PC-3 (cell line): ENCODE data around the gene BTBD7. TPM values are rescaled to one million over a fixed set of nuclear protein-coding genes. Genes with fewer than 3 reads are reported as not detected.
A peak's percentile ranks its signal among the peaks of the same experiment; 100 is the strongest.

Experiments used
- ATAC-seq: fragments of 200-7000 bp; cut with Tn5 transposase; 2 replicates; pipeline ENCODE4 v1.9.1; 2020; ENCODE audit warnings: mild to moderate bottlenecking, moderate library complexity
- BruUV-seq: library from RNA; stranded (reverse); fragments of 400-500 nt; replicated peaks from 2 replicates; lab custom pipeline; 2021; lab: Mats Ljungman, UMichigan
- CTCF ChIA-PET: fragments of 300-600 bp; sonication (Branson Sonifier 250); formaldehyde crosslinking; loops from one replicate; lab custom pipeline; 2022; ENCODE audit warnings: antibody characterized with exemption; lab: Charles Lee
- POLR2A ChIA-PET: fragments of 300-600 bp; sonication (Branson Sonifier 250); formaldehyde crosslinking; loops from one replicate; lab custom pipeline; 2022; ENCODE audit warnings: antibody characterized with exemption; ENCODE audit not compliant: unreplicated experiment; lab: Charles Lee
- DNase-seq: peaks from one replicate; pipeline ENCODE4 v3.0.0-alpha.2; 2015
- H2AFZ ChIP-seq: fragments of 300-600 bp; sonication (generic); 2 replicates; pipeline ENCODE4 v1.6.0; 2016; ENCODE audit warnings: antibody characterized with exemption, low read length
- H3F3A ChIP-seq: fragments of 300-600 bp; sonication (generic); one replicate; pipeline ENCODE4 v1.6.0; 2017; ENCODE audit warnings: antibody characterized with exemption, low read length, control low read depth, mild to moderate bottlenecking; ENCODE audit not compliant: unreplicated experiment
- H3K27ac ChIP-seq: fragments of 300-600 bp; sonication (generic); 2 replicates; pipeline ENCODE4 v1.5.1; 2016; ENCODE audit warnings: mild to moderate bottlenecking, low read length
- H3K27me3 ChIP-seq: fragments of 300-600 bp; sonication (generic); 2 replicates; pipeline ENCODE4 v1.6.1; 2016; ENCODE audit warnings: low read length, mixed read lengths
- H3K36me3 ChIP-seq: fragments of 300-600 bp; sonication (generic); 2 replicates; pipeline ENCODE4 v1.6.1; 2016; ENCODE audit warnings: low read depth, mixed run types, low read length, mixed read lengths
- H3K4me1 ChIP-seq: fragments of 300-600 bp; sonication (generic); 2 replicates; pipeline ENCODE4 v1.5.1; 2016; ENCODE audit warnings: low read length; ENCODE audit not compliant: insufficient read depth
- H3K4me2 ChIP-seq: fragments of 300-600 bp; sonication (generic); 2 replicates; pipeline ENCODE4 v1.6.0; 2016; ENCODE audit warnings: low read length
- H3K4me3 ChIP-seq: fragments of 300-600 bp; sonication (generic); 2 replicates; pipeline ENCODE4 v1.5.1; 2016; ENCODE audit warnings: mild to moderate bottlenecking, low read length, mixed read lengths
- H3K79me2 ChIP-seq: fragments of 300-600 bp; sonication (generic); 2 replicates; pipeline ENCODE4 v1.6.1; 2017; ENCODE audit warnings: low read length, mixed read lengths
- H3K9ac ChIP-seq: fragments of 300-600 bp; sonication (generic); 2 replicates; pipeline ENCODE4 v1.6.0; 2016; ENCODE audit warnings: mild to moderate bottlenecking, low read length
- H3K9me2 ChIP-seq: fragments of 300-600 bp; sonication (generic); replicated peaks from 2 replicates; pipeline ENCODE4 v1.6.1; 2016; ENCODE audit warnings: mixed run types, low read length, mixed read lengths
- H3K9me3 ChIP-seq: fragments of 300-600 bp; sonication (generic); 2 replicates; pipeline ENCODE4 v1.6.1; 2016; ENCODE audit warnings: low read length, mixed read lengths
- H4K20me1 ChIP-seq: fragments of 300-600 bp; sonication (generic); 2 replicates; pipeline ENCODE4 v1.6.1; 2016; ENCODE audit warnings: low read length, mixed read lengths
- CTCF ChIP-seq: fragments of 300-600 bp; sonication (generic); conservative IDR thresholded peaks from 2 replicates; pipeline ENCODE4 v1.5.1; 2017; ENCODE audit warnings: antibody characterized with exemption, low read depth, mild to moderate bottlenecking, low read length
- EZH2 ChIP-seq: fragments of 300-600 bp; sonication (generic); IDR thresholded peaks from one replicate; pipeline ENCODE4 v1.6.1; 2017; ENCODE audit warnings: antibody characterized with exemption, mild to moderate bottlenecking, low read length; ENCODE audit not compliant: unreplicated experiment
- EZH2phosphoT487 ChIP-seq: fragments of 300-600 bp; sonication (generic); IDR thresholded peaks from 2 replicates; pipeline ENCODE4 v1.6.1; 2018; ENCODE audit warnings: mild to moderate bottlenecking, antibody characterized with exemption, low read length, borderline replicate concordance
- intact Hi-C: fragments of 100-400 bp; cut with micrococcal nuclease; formaldehyde crosslinking; loops from 2 replicates; pipeline ENCODE4 v1.9.0; 2023
- total RNA-seq: library from RNA; depleted of rRNA; stranded (reverse); fragments of >200 nt; gene quantifications from 2 replicates; pipeline ENCODE4 v1.2.3, GENCODE V29; 2014

The BTBD7 gene
- total RNA-seq, 1 experiment from 2014 or later = 23.2 TPM

DNA sequence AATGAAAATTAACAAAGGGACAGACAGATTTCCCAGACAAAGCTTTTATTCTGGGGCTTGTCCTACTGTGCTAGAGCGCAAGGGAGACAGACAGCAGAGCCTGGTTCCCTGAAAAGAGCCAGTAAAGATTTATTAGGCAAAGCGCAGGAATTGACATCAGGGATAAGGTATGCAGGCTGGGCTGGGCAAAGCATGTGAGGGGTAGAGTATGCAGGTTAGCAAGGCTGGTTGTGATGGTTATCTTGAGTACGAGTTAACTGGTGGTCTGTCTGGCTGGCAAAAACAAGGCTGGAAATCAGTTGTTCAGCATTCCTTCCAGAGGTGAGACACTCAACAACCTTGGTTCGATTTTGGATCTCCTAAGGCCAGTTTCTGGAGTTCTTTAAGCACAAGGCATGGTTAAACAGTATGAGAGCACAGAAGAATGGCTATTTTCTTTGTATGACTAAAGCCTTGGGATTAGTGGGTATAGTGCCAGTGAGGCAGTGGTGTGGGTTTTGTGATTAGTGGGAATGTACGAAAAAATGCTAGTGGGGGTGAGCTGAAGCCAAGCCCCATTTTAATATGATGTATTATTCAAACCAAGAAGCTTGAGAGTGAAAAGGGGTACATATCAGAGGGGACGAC is 30.9 kb downstream of the BTBD7 start:
- no peaks in the 10 kb centered on the region for H3K9me2 ChIP-seq
- no peak overlapping the region for H3K9ac ChIP-seq
- intact Hi-C loops = no loop called here
- no peak overlapping the region for H2AFZ ChIP-seq
- peak overlapping the region; percentile 62 for H3K27ac ChIP-seq
- no peaks in the 10 kb centered on the region for H3K9me3 ChIP-seq
- H3K36me3 ChIP-seq = no peaks in the 10 kb centered on the region
- POLR2A ChIA-PET = no interaction called here
- peaks cover 98% of the 10 kb centered on the region for H3K79me2 ChIP-seq
- ATAC-seq (peak; percentile 76), DNase-seq (peak; percentile 55)
- H3K4me2 ChIP-seq = peak overlapping the region; percentile 36; the same call in 1 of the 2 replicates
- no TSS peak for BruUV-seq
- H3F3A ChIP-seq = no peaks in the 10 kb centered on the region
- TF ChIP-seq CTCF = no peak
- TF ChIP-seq EZH2 = no peak
- no peak for TF ChIP-seq EZH2phosphoT487
- H3K27me3 ChIP-seq = no peaks in the 10 kb centered on the region
- H3K4me3 ChIP-seq = no peak overlapping the region
- H4K20me1 ChIP-seq = no peaks in the 10 kb centered on the region
- H3K4me1 ChIP-seq = peaks cover 9% of the 10 kb centered on the region
- CTCF ChIA-PET = no interaction called here

DNA sequence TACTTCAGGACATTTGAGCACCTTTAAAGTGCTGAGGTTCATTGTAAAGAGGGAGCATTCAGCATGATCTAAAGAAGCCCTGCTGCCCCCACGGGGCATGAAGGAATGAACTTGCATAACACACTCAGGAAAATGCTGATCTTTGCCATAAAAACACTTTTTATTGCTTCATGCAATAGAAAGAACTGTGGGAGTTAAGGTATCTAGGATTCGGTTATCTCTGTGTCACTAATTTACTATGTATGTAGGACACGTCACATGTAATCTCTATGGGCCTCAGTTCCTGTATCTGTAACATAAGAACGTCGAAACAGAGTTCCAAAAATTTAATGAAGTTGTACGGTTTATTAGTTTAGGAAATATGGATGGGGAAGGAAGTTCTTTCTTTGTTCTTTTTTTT is 33.0 kb downstream of the BTBD7 start:
- DNase-seq (no peak), ATAC-seq (no peak)
- Histone ChIP-seq H3K79me2 (peaks cover 98% of the 10 kb centered on the region), H3K36me3 (no peaks in the 10 kb centered on the region), H3F3A (no peaks in the 10 kb centered on the region), H3K9me2 (no peaks in the 10 kb centered on the region), H3K4me2 (no peak overlapping the region), H2AFZ (no peak overlapping the region), H4K20me1 (no peaks in the 10 kb centered on the region), H3K4me3 (no peak overlapping the region), H3K4me1 (peaks cover 9% of the 10 kb centered on the region), H3K27me3 (no peaks in the 10 kb centered on the region), H3K9me3 (no peaks in the 10 kb centered on the region), H3K27ac (no peak overlapping the region), H3K9ac (no peak overlapping the region)
- BruUV-seq = no TSS peak
- ChIA-PET CTCF (no interaction called here), POLR2A (no interaction called here)
- TF ChIP-seq CTCF (no peak), EZH2phosphoT487 (no peak), EZH2 (no peak)
- intact Hi-C loops = no loop called here

DNA sequence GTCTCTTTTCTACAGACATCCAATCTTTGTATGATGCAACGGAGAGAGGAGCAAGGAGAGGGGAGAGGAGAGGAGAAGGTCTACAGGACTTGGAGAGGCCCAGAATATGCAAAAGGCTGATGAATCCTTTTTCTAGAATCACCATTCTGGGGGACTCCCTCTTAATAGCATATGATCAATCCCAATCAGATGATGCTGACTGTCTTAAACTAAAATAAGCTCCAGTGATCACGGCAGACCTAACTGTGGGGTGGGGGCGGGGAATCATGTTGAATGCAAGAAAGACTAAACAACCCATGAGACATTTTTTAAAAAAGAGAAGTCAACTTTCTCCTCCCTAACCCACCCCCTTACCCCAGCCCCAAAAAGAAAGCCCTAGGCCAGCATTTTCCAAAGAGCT is 33.4 kb downstream of the BTBD7 start:
- no peak for ATAC-seq
- H3K79me2 ChIP-seq = peaks cover 98% of the 10 kb centered on the region
- CTCF ChIA-PET = no interaction called here

More for the DNA sequence above, 33.4 kb downstream of the BTBD7 start:
- Histone ChIP-seq H3K4me3 (no peak overlapping the region), H3K9me2 (no peaks in the 10 kb centered on the region), H3K9me3 (no peaks in the 10 kb centered on the region), H3K4me1 (peaks cover 9% of the 10 kb centered on the region), H3K36me3 (no peaks in the 10 kb centered on the region), H3K27me3 (no peaks in the 10 kb centered on the region), H3K4me2 (no peak overlapping the region), H3F3A (no peaks in the 10 kb centered on the region), H2AFZ (no peak overlapping the region), H3K9ac (no peak overlapping the region), H3K27ac (no peak overlapping the region), H4K20me1 (no peaks in the 10 kb centered on the region)
- intact Hi-C loops = no loop called here
- no TSS peak for BruUV-seq
- no peak for DNase-seq
- POLR2A ChIA-PET = no interaction called here
- no peak for TF ChIP-seq CTCF
- no peak for TF ChIP-seq EZH2phosphoT487
- TF ChIP-seq EZH2 = no peak
